Upper lobe of right lung (tissue), 1 donor: Measurements from ENCODE around the gene FAM131B. TPM values are rescaled to one million over a fixed set of nuclear protein-coding genes. Genes with fewer than 3 reads are reported as not detected.

Experiments
- ATAC-seq: fragments of 200-7000 bp; cut with Tn5 transposase; one replicate; pipeline ENCODE4 v1.9.1; 2020; ENCODE audit warnings: mild to moderate bottlenecking, moderate library complexity
- DNase-seq: peaks from one replicate; pipeline ENCODE4 v3.0.0-alpha.2; 2020
- H3K27ac ChIP-seq: fragments of 200-600 bp; one replicate; pipeline ENCODE4 v1.8.0; 2022
- H3K27me3 ChIP-seq: fragments of 200-600 bp; one replicate; pipeline ENCODE4 v1.8.0; 2022; ENCODE audit warnings: mild to moderate bottlenecking
- H3K36me3 ChIP-seq: fragments of 200-600 bp; one replicate; pipeline ENCODE4 v1.8.0; 2022
- H3K4me1 ChIP-seq: fragments of 200-600 bp; one replicate; pipeline ENCODE4 v1.8.0; 2022
- H3K4me3 ChIP-seq: fragments of 200-600 bp; one replicate; pipeline ENCODE4 v1.8.0; 2022; ENCODE audit warnings: mild to moderate bottlenecking
- H3K9me3 ChIP-seq: fragments of 200-600 bp; one replicate; pipeline ENCODE4 v1.8.0; 2022
- intact Hi-C: fragments of 100-400 bp; cut with DNase I; formaldehyde crosslinking; loops from one replicate; pipeline ENCODE4 v1.11.0; 2022
- total RNA-seq: library from RNA; stranded (reverse); fragmentation: NEBNext Ultra II Directional; extraction: Animal tissue kit (Norgen Biotek cat#: 25700); gene quantifications from one replicate; pipeline ENCODE4 v1.2.1, GENCODE V29; 2021
- TF ChIP-seq, protein P1 (sequence below): fragments of 200-600 bp; IDR thresholded peaks from one replicate; pipeline ENCODE4 v1.8.0; 2022; ENCODE audit warnings: antibody characterized with exemption
- donor health status: DM: no; HTN: yes; CAD: no; lungs with severe emphysema.

Gene FAM131B
- total RNA-seq, 1 donor from 2014 or later, result 0.90 TPM

DNA sequence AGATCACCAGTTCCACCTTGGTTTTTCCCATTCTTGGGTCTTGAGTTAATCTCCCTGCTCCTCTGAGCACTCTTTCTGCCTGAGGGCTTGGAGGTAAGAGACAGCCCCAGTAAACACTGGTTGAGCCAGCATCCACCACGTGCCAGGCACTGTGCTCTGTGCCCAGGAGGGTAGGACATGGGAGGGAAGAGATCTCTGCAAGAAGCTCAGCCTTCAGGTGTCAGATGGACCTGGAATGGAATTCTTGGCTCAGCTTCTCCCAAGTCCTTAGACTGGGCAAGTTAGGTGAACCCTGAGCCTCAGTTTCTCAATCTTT is 21.1 kb upstream of the FAM131B start:
- no peak for DNase-seq
- TF ChIP-seq, protein P1, sequence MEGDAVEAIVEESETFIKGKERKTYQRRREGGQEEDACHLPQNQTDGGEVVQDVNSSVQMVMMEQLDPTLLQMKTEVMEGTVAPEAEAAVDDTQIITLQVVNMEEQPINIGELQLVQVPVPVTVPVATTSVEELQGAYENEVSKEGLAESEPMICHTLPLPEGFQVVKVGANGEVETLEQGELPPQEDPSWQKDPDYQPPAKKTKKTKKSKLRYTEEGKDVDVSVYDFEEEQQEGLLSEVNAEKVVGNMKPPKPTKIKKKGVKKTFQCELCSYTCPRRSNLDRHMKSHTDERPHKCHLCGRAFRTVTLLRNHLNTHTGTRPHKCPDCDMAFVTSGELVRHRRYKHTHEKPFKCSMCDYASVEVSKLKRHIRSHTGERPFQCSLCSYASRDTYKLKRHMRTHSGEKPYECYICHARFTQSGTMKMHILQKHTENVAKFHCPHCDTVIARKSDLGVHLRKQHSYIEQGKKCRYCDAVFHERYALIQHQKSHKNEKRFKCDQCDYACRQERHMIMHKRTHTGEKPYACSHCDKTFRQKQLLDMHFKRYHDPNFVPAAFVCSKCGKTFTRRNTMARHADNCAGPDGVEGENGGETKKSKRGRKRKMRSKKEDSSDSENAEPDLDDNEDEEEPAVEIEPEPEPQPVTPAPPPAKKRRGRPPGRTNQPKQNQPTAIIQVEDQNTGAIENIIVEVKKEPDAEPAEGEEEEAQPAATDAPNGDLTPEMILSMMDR, result no peak

DNA sequence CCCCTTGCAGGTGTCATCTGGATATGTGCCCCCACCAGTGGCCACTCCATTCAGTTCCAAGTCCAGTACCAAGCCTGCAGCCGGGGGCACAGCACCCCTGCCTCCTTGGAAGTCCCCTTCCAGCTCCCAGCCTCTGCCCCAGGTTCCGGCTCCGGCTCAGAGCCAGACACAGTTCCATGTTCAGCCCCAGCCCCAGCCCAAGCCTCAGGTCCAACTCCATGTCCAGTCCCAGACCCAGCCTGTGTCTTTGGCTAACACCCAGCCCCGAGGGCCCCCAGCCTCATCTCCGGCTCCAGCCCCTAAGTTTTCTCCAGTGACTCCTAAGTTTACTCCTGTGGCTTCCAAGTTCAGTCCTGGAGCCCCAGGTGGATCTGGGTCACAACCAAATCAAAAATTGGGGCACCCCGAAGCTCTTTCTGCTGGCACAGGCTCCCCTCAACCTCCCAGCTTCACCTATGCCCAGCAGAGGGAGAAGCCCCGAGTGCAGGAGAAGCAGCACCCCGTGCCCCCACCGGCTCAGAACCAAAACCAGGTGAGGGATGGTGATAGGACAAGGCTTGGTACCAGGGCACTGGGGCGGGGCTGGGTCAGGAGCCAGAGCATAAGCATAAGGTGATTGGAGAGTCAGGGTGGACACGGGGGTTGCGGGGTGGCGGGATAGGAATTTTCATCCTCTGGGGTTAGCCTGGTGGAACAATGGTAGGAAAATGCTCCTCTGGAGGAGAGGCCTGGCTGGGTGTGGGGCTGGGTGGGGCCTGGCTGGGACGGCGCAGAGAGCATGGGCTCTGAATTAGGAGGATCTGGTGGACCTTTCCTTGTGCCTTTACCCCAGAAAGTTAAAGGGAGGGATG is 20.5 kb upstream of the FAM131B start:
- ATAC-seq (no peak), DNase-seq (peak; percentile 69)
- H3K27ac ChIP-seq, result peak overlapping the region; percentile 99
- H3K36me3 ChIP-seq, result peaks cover 26% of the 10 kb centered on the region
- H3K4me3 ChIP-seq, result peak overlapping the region; percentile 98
- H3K4me1 ChIP-seq, result peaks cover 54% of the 10 kb centered on the region
- intact Hi-C loops, result no loop called here
- no peaks in the 10 kb centered on the region for H3K27me3 ChIP-seq
- TF ChIP-seq, protein P1, result no peak
- no peaks in the 10 kb centered on the region for H3K9me3 ChIP-seq

More for the DNA sequence above, 21.1 kb upstream of the FAM131B start:
- Histone ChIP-seq H3K36me3 (peaks cover 32% of the 10 kb centered on the region), H3K9me3 (no peaks in the 10 kb centered on the region), H3K4me3 (peak overlapping the region; percentile 98), H3K27ac (peak overlapping the region; percentile 99), H3K27me3 (no peaks in the 10 kb centered on the region), H3K4me1 (peaks cover 53% of the 10 kb centered on the region)
- intact Hi-C loops, result no loop called here
- ATAC-seq, result no peak

DNA sequence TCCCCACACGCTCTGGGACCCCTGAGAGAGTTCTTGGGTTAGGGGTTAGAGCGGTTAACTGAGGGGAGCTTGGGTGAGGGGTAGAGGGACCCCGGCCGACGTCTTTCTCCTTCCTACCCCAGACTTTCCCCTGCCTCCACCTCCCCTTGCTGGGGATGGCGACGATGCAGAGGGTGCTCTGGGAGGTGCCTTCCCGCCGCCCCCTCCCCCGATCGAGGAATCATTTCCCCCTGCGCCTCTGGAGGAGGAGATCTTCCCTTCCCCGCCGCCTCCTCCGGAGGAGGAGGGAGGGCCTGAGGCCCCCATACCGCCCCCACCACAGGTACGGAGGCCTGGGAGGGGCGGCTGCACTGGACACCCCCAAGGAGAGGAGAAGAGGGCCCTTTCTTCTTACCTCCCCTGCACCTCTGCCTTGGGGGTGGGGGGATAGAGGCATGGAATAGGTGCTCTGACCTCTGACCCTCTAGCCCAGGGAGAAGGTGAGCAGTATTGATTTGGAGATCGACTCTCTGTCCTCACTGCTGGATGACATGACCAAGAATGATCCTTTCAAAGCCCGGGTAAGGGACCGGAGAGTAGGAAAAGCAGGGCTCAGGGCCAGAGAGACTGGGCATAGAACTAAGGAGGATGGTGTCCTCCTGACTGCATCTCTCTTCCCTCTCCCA is 19.7 kb upstream of the FAM131B start:
- intact Hi-C loops, result no loop called here
- TF ChIP-seq, protein P1, result no peak
- DNase-seq (peak; percentile 61), ATAC-seq (no peak)
- peaks cover 54% of the 10 kb centered on the region for H3K4me1 ChIP-seq
- H3K9me3 ChIP-seq, result no peaks in the 10 kb centered on the region
- H3K4me3 ChIP-seq, result peak overlapping the region; percentile 98
- H3K27ac ChIP-seq, result peak overlapping the region; percentile 99
- no peaks in the 10 kb centered on the region for H3K27me3 ChIP-seq
- H3K36me3 ChIP-seq, result peaks cover 19% of the 10 kb centered on the region

DNA sequence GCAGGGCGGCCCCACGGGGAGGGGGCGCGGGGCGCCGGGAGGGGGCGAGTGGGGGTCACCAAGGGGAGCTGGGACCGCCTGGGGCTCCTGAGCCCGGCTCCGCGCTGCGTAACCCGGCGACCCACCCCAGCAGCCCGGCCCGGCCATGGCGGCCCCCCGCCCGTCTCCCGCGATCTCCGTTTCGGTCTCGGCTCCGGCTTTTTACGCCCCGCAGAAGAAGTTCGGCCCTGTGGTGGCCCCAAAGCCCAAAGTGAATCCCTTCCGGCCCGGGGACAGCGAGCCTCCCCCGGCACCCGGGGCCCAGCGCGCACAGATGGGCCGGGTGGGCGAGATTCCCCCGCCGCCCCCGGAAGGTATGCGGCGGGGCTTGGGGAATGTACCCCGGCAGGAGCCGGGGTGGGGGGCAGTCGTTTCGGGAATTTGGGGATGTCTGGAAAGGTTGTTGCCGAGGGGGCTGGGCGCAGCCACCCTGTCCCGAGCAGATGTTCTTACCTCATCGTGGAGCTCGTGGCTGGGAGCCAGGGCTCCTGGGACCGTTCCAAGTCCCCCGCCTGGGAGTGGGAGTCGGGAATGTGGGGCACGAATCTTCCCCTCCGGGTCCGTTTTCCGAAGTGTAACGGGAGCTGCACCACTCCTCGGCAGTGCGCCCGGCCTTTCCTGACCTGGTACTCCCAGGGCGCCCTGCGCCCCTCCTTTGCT is 19.1 kb upstream of the FAM131B start:
- H3K4me1 ChIP-seq, result peaks cover 55% of the 10 kb centered on the region
- ATAC-seq, result no peak
- H3K27ac ChIP-seq, result peak overlapping the region; percentile 99
- H3K27me3 ChIP-seq, result no peaks in the 10 kb centered on the region
- DNase-seq, result peak; percentile 83
- TF ChIP-seq, protein P1, result no peak
- intact Hi-C loops, result no loop called here
- peak overlapping the region; percentile 98 for H3K4me3 ChIP-seq
- peaks cover 17% of the 10 kb centered on the region for H3K36me3 ChIP-seq
- no peaks in the 10 kb centered on the region for H3K9me3 ChIP-seq

DNA sequence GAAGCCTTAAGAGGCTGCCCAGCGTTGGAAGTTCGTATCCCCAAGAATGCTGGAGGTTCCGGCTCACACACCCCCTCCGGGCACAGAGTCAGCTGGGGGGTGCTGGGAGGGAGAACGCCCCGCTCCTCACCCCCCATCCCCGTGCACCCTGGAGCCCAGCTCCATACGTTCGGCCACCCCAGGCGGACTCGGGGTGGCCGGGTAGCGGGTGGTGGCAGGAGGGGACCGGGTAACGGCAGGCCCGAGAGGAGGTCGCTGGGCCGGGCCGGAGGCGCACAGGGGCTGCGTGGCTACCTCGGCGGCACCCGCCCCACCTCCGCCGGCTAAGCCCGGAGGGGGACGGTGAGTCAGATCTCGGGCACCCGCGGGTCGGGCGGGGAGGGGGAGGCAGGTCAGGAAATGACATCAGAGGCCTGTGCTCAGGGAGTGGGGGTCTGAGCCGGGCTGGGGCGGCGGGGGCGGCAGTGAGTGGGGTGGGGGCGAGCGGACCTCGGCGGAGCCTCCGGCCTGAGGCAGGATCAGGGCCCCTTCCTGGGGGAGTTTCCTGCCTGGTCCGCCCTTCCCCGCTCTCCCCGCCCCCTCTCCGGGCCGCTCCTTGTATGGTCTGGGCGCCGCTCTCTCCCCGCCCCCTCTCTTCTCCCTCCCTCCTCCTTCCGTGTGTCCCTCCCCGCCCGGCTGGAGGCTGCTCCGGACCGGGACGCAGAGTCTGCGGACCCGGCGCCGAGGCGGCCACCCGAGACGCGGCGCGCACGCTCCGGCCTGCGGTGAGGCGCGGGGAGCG is 18.3 kb upstream of the FAM131B start, which contains the start of gene ZYX:
Gene ZYX, plus strand, starts transcription at position 700 of the 781 bp plus-strand sequence. CDS start 227 bp downstream, outside the sequence.
- peaks cover 60% of the 10 kb centered on the region for H3K4me1 ChIP-seq
- H3K4me3 ChIP-seq, result peak within 1 kb of the TSS; percentile 98
- DNase-seq (peak; percentile 98), ATAC-seq (peak; percentile 90)
- H3K9me3 ChIP-seq, result no peaks in the 10 kb centered on the region
- intact Hi-C loops, result no loop called here
- no peaks in the 10 kb centered on the region for H3K27me3 ChIP-seq
- peaks cover 17% of the 10 kb centered on the region for H3K36me3 ChIP-seq
- TF ChIP-seq, protein P1, result no peak
- peak within 1 kb of the TSS; percentile 99 for H3K27ac ChIP-seq
